Measurements from ENCODE around the gene PTPRA. TPM values are rescaled to one million over a fixed set of nuclear protein-coding genes. Genes with fewer than 3 reads are reported as not detected.

The PTPRA gene
- total RNA-seq, 4 donors from 2014 or later = 50.7 to 96.7 (median 64.1) TPM

DNA sequence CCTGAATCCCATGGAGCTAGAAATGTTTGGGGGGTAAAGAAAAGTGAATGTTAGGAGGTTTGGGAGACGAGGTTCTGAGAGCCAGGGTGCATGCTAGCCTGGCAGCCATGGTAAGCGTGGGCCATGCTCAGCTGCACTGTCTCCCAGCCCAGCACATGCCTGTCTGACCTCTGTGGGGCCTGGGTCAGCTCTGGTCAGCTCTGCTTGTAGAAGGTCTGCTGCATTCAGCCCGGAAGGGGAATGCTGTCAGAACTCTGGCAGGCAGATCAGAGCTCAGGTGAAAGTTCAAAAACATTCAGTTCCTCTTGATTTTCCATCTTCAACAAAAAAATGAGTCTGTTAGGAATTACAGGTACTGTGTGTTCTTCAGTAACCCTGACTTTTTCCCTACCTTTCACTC is 164.4 kb downstream of the PTPRA start:
- 93 to 96% methylated on average over 3 of the region's 3 CpGs for WGBS, 2 donors
- DNase-seq (ENCODE audit: low spot score in 2 of 2) = no peak
- no peak overlapping the region for H3K4me3 ChIP-seq (ENCODE audit: low read depth, poor library complexity, severe bottlenecking)
- no peak for TF ChIP-seq POLR2A (IDR thresholded peaks at IDR 0.05)
- TF ChIP-seq, protein P1, sequence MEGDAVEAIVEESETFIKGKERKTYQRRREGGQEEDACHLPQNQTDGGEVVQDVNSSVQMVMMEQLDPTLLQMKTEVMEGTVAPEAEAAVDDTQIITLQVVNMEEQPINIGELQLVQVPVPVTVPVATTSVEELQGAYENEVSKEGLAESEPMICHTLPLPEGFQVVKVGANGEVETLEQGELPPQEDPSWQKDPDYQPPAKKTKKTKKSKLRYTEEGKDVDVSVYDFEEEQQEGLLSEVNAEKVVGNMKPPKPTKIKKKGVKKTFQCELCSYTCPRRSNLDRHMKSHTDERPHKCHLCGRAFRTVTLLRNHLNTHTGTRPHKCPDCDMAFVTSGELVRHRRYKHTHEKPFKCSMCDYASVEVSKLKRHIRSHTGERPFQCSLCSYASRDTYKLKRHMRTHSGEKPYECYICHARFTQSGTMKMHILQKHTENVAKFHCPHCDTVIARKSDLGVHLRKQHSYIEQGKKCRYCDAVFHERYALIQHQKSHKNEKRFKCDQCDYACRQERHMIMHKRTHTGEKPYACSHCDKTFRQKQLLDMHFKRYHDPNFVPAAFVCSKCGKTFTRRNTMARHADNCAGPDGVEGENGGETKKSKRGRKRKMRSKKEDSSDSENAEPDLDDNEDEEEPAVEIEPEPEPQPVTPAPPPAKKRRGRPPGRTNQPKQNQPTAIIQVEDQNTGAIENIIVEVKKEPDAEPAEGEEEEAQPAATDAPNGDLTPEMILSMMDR (IDR thresholded peaks at IDR 0.05) = no peak
- intact Hi-C loops (cut with DNase I; ENCODE audit: low total_unique reads) = no loop called here

DNA sequence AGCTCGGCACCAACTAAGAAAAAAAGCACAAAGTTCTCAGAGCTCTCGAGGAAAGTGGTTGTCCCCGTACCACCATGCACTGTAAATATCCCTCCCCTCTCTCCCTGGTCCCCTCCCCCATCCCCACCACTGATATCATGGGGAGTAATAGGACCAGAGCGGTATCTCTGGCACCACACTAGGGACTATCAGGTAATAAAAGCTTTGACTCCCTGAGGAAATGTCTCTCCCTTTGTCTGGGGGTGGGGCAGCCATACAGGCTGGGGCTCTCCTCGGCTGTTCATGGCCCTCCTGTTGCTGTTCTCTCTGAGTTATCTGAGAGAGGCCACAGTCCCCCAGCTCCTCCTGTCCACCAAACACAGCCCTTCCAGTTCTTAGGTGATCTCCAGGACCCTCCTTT is 165.2 kb downstream of the PTPRA start:
- 84 to 86% methylated on average over 5 of the region's 5 CpGs for WGBS, 2 donors
- intact Hi-C loops (cut with DNase I; ENCODE audit: low total_unique reads) = no loop called here
- no peak overlapping the region for H3K4me3 ChIP-seq (ENCODE audit: low read depth, poor library complexity, severe bottlenecking)
- TF ChIP-seq, protein P1 (IDR thresholded peaks at IDR 0.05) = no peak
- TF ChIP-seq POLR2A (IDR thresholded peaks at IDR 0.05) = no peak
- no peak for DNase-seq (ENCODE audit: low spot score in 2 of 2)

DNA sequence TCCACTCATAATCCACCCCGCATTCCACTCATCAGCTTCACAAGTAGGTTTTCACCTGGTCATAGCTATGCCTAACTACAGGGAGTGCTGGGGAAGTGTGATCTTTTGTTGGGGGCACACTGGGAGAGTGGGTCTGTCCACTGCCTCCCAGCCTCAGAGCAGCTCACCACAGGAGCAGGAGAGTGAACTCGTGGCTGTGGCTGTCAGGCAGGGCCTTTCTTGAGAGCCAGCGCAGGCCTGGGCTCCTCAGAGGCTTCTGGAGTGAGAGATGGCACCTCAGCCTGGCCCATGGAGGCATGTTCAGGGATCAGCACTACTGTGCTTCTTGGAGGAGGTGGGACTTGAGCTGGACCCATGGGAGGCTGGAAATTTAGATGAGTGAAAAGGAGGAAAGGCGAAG is 166.1 kb downstream of the PTPRA start:
- 90 to 93% methylated on average over 4 of the region's 4 CpGs for WGBS, 2 donors
- TF ChIP-seq, protein P1 (IDR thresholded peaks at IDR 0.05) = no peak
- no peak for TF ChIP-seq POLR2A (IDR thresholded peaks at IDR 0.05)
- intact Hi-C loops (cut with DNase I; ENCODE audit: low total_unique reads) = no loop called here
- no peak for DNase-seq (ENCODE audit: low spot score in 2 of 2)
- no peak overlapping the region for H3K4me3 ChIP-seq (ENCODE audit: low read depth, poor library complexity, severe bottlenecking)

DNA sequence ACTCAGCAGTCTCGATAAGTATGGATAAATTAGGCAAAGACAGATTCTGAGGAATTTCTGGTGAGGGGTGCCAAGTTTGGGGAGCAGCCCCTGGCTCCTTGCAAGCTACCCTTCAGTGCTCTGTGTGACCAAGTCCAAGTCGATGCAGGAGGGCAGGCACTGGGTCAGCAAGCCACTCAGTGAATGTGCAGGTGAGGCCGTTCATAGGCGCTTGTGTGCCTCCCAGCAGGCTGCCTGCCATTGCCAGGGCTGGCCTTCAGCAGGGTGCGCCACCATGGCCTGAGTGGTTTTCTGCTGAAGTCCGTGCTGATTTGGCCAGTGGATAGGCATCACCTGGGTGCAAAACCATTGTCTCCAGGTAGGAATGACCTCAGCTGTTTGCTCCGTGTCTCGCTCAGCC is 166.8 kb downstream of the PTPRA start:
- DNase-seq (ENCODE audit: low spot score in 2 of 2) = no peak
- 90 to 95% methylated on average over 8 of the region's 8 CpGs for WGBS, 2 donors
- intact Hi-C loops (cut with DNase I; ENCODE audit: low total_unique reads) = loop anchor here (10.0 kb wide), 1 partner anchor 285 kb away; no protein-coding TSS in a partner anchor
- TF ChIP-seq POLR2A (IDR thresholded peaks at IDR 0.05) = no peak
- TF ChIP-seq, protein P1 (IDR thresholded peaks at IDR 0.05) = no peak
- H3K4me3 ChIP-seq (ENCODE audit: low read depth, poor library complexity, severe bottlenecking) = no peak overlapping the region

DNA sequence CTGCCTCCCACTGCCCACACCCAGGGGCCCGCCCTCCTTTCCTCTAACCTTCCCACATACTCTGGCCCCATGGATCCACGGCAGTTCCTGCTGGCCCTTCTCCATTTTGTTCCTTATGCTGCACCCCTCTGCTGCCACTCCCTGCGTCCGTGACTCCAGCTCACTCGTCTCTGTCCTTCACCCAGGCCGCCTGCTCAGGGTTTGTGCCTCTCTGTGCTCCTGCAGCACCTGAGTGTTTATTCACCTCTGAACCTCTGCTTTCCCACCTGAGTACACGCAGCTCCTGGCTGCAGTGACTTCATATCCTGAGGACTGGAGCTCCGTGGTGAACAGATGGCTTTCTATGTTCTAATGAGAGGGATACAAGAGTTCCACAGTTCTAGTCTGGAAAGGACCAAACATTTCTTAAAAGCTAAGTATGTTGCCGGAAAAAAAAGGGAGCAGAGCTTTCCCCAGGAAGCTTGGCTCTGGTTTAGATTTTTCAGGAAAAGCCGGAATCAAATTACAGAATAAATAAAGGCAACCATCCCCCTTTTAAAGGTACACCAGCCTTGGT is 168.7 kb downstream of the PTPRA start:
- WGBS, 2 donors = 42 to 46% methylated on average over 10 of the region's 10 CpGs
- no peak for TF ChIP-seq POLR2A (IDR thresholded peaks at IDR 0.05)
- TF ChIP-seq, protein P1 (IDR thresholded peaks at IDR 0.05) = no peak
- no peak overlapping the region for H3K4me3 ChIP-seq (ENCODE audit: low read depth, poor library complexity, severe bottlenecking)
- intact Hi-C loops (cut with DNase I; ENCODE audit: low total_unique reads) = loop anchor here (10.0 kb wide), 1 partner anchor 283 kb away; no protein-coding TSS in a partner anchor
- DNase-seq (ENCODE audit: low spot score in 2 of 2) = no peak

DNA sequence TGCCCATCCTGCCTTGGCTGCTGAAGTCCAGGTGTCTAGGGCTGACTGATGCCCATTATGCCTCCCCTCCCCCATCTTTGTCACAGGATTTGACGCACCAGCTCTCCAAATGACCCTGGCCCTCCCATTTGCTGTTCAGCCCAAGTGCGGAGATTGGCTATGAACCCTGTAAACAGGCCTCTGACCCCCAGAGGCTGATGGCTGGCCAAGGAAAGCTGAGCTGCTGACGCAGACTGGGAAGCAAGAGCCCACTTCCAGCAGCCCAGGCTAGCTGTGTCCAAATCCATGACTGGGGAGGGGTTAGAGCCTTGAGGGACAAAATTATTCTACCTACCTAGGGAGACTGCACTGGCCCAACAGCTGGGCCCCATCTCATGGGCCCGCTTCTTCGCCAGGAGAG is 169.3 kb downstream of the PTPRA start:
- DNase-seq (ENCODE audit: low spot score in 2 of 2) = no peak

More for the DNA sequence above, 169.3 kb downstream of the PTPRA start:
- TF ChIP-seq, protein P1 (IDR thresholded peaks at IDR 0.05) = no peak
- H3K4me3 ChIP-seq (ENCODE audit: low read depth, poor library complexity, severe bottlenecking) = no peak overlapping the region
- WGBS, 2 donors = 68 to 94% methylated on average over 5 of the region's 5 CpGs
- intact Hi-C loops (cut with DNase I; ENCODE audit: low total_unique reads) = loop anchor here (10.0 kb wide), 1 partner anchor 282 kb away; no protein-coding TSS in a partner anchor
